ENCODE results near the gene FFAR2. TPM values are rescaled to one million over a fixed set of nuclear protein-coding genes. Genes with fewer than 3 reads are reported as not detected.

The FFAR2 gene
- total and polyA plus RNA-seq, 9 of the 15 experiments (the other 6 are each of a cell fraction or from before 2014, with no cell fraction given), result not detected

DNA sequence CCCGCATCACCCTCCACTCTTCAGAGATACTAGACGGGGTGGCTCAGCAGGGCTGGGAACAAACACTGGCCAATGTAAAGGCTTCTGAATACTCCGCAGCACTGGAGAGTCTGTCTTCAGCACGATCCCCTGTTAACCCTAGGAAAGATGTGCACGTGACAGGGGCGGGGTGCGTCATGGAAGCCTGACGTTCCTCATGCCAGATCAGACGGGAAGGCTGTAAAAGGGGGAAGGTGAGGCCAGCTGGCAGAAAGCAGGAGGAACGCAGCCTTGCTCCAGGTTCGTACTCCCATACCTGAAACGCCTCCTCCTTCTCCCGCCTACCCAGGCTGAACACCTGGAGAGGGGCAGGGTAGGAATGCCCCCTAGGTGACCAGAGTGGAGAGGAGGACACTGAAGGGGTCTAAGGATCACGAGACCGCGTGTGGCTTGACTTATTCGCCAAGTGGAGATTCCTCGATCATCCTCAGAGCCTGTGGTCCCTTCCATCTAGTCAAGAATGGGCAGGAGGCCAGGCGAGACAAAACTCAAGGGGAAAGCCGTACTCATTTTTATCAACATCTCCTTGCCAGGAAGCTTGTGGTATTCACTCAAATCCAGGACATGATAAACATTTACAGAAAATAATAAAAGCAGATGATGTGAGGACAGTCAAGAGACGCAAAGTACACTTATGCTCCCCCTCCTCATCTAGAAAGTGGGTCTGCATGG, 18.2 kb upstream of the FFAR2 start (continued):
- TF ChIP-seq RAD51 (IDR thresholded peaks at IDR 0.05; ENCODE audit: borderline replicate concordance, low read depth) (peak; percentile 71), RBBP5 (IDR thresholded peaks at IDR 0.05; ENCODE audit: borderline replicate concordance, insufficient read depth, low read length, poor library complexity, severe bottlenecking) (no peak), BHLHE40 (IDR thresholded peaks at IDR 0.05; ENCODE audit: low read length) (peak; percentile 93), ATF1 (CRISPR knock-in tag; IDR thresholded peaks at IDR 0.05) (no peak), ATF1 (tag; IDR thresholded peaks at IDR 0.05) (peak; percentile 31; the same call in 1 of the 2 replicates), NFIC (IDR thresholded peaks at IDR 0.05) (peak; percentile 24; the same call in 1 of the 2 replicates)
- TF ChIP-seq, protein P1, sequence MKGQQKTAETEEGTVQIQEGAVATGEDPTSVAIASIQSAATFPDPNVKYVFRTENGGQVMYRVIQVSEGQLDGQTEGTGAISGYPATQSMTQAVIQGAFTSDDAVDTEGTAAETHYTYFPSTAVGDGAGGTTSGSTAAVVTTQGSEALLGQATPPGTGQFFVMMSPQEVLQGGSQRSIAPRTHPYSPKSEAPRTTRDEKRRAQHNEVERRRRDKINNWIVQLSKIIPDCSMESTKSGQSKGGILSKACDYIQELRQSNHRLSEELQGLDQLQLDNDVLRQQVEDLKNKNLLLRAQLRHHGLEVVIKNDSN (CRISPR knock-in tag; IDR thresholded peaks at IDR 0.05), result peak; percentile 80

DNA sequence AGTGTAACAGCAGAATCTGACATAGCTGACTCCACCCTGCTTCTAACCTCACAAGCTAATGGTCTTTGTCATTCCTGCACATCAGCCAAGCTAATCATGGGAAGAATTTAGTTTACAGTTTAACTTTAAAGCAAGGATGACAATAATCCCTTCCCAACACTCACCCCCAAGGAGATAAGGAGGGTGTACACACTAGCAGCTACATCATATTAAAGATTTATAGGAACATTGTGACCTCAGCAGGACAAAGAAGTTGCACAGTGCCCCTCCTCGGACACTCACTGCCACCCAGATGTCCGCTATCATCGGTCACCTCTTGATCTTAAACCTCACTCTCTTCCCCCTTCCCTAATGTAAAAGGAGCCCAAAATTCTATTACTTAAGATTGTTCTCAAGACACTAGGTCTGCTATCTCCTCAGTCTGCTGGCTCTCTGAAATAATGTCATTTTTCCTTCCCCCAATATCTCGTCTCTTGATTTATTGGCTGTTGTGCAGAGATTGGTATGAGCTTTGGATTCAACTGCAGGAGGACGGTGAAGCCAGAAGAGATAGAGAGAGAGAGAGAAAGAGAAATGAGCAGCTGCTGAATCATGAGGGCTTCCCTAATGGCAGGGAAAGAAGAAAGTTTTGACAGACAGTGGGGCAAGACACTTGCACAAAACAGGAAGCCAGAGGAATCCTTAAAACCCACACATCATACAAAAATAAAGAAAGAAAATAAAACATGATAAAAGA, 17.5 kb upstream of the FFAR2 start:
- ChIA-PET POLR2A (interaction anchor here (1.3 to 2.0 kb wide), 3 partner anchors 9 to 11 kb away, joined by 4 to 7 read pairs (median 6); no protein-coding TSS in a partner anchor), CTCF (ENCODE audit: low intra/inter-chr PET ratio) (no interaction called here)
- H3K4me3 ChIP-seq, result no peak overlapping the region
- in situ Hi-C loops (cut with MboI) (no loop called here), intact Hi-C loops (cut with micrococcal nuclease) (no loop called here)
- no peak overlapping the region for H2AFZ ChIP-seq (ENCODE audit: low read depth, low read length)
- WGBS (ENCODE audit: insufficient coverage, low coverage, missing lambda C conversion rate), result 3% methylated on average over 5 of the region's 5 CpGs
- FAIRE-seq (no peak), DNase-seq (ENCODE audit: extremely low read depth in 1 of 4, low spot score in 3 of 4) (no peak), ATAC-seq (no peak)
- no peaks in the 10 kb centered on the region for H4K20me1 ChIP-seq (replicated peaks; ENCODE audit: control insufficient read depth, insufficient read depth, low read length)
- H3K9me1 ChIP-seq (ENCODE audit: control insufficient read depth, insufficient read depth, low read length), result no peaks in the 10 kb centered on the region
- H3K79me2 ChIP-seq (ENCODE audit: control insufficient read depth, insufficient read depth, low read length), result no peaks in the 10 kb centered on the region
- H3K36me3 ChIP-seq (ENCODE audit: control insufficient read depth, insufficient read depth, low read length), result no peaks in the 10 kb centered on the region
- peaks cover 44 to 62% of the 10 kb centered on the region in 2 experiments for H3K27me3 ChIP-seq (ENCODE audit: control insufficient read depth in 2 of 2, insufficient read depth in 2 of 2, low read length in 2 of 2)
- H3K4me1 ChIP-seq (replicated peaks in 1 of 2; ENCODE audit: control insufficient read depth in 2 of 2, insufficient read depth in 2 of 2, low read length in 2 of 2), result peaks cover 18 to 23% of the 10 kb centered on the region in 2 experiments; a peak in 4 of 5 replicates
- H3K9ac ChIP-seq (ENCODE audit: insufficient read depth in 1 of 2, low read depth in 2 of 2, low read length in 2 of 2), result no peak overlapping the region
- no peak overlapping the region for H3K27ac ChIP-seq (ENCODE audit: extremely low read depth, low read depth, low read length)
- BruUV-seq (replicated peaks), result no TSS peak
- no peaks in the 10 kb centered on the region for H3K9me3 ChIP-seq (replicated peaks; ENCODE audit: control insufficient read depth, insufficient read depth, low read depth, low read length)
- peak overlapping the region; percentile 72; the same call in 1 of the 2 replicates for H3K4me2 ChIP-seq (ENCODE audit: insufficient read depth, low read length)
- TF ChIP-seq RBM34 (IDR thresholded peaks at IDR 0.05; ENCODE audit: borderline replicate concordance, insufficient read depth, low read length) (no peak), ZNF583 (CRISPR knock-in tag; IDR thresholded peaks at IDR 0.05) (no peak), SAP30 (IDR thresholded peaks at IDR 0.05; ENCODE audit: borderline replicate concordance, insufficient read depth, low read depth, low read length, poor library complexity, severe bottlenecking) (no peak), ZNF41 (CRISPR knock-in tag; conservative IDR thresholded peaks at IDR 0.05) (no peak)
- TF ChIP-seq, protein P2, sequence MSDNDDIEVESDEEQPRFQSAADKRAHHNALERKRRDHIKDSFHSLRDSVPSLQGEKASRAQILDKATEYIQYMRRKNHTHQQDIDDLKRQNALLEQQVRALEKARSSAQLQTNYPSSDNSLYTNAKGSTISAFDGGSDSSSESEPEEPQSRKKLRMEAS (CRISPR knock-in tag; IDR thresholded peaks at IDR 0.05), result no peak
- TF ChIP-seq, protein P3, sequence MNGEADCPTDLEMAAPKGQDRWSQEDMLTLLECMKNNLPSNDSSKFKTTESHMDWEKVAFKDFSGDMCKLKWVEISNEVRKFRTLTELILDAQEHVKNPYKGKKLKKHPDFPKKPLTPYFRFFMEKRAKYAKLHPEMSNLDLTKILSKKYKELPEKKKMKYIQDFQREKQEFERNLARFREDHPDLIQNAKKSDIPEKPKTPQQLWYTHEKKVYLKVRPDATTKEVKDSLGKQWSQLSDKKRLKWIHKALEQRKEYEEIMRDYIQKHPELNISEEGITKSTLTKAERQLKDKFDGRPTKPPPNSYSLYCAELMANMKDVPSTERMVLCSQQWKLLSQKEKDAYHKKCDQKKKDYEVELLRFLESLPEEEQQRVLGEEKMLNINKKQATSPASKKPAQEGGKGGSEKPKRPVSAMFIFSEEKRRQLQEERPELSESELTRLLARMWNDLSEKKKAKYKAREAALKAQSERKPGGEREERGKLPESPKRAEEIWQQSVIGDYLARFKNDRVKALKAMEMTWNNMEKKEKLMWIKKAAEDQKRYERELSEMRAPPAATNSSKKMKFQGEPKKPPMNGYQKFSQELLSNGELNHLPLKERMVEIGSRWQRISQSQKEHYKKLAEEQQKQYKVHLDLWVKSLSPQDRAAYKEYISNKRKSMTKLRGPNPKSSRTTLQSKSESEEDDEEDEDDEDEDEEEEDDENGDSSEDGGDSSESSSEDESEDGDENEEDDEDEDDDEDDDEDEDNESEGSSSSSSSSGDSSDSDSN (IDR thresholded peaks at IDR 0.05; ENCODE audit: borderline replicate concordance in 1 of 2, low read depth in 2 of 2, low read length in 2 of 2), result no peak
